Measurements from ENCODE around the gene SLC25A42.
"Not testable (repeated sequence)": the region's sequence is repeated elsewhere in the genome, so short reads cannot be mapped to it uniquely, and the experiment has no call there.

Gene SLC25A42

GRCh38 chr19:19122902-19123301 is 59.1 kb downstream of the SLC25A42 start:
- no peaks in the 10 kb centered on the region for H3K9me3 ChIP-seq (ENCODE audit: control insufficient read depth, insufficient read depth, low read length)
- no peak overlapping the region for H3K9ac ChIP-seq (ENCODE audit: low read depth, low read length)
- no peak overlapping the region for H3K4me3 ChIP-seq (ENCODE audit: low read depth, low read length)
- H3K36me3 ChIP-seq (ENCODE audit: control insufficient read depth, insufficient read depth, low read length), result peaks cover 18% of the 10 kb centered on the region
- H3K27ac ChIP-seq (ENCODE audit: low read depth, low read length), result no peak overlapping the region
- H3K4me1 ChIP-seq (ENCODE audit: control insufficient read depth, insufficient read depth, low read length), result peaks cover 13% of the 10 kb centered on the region; the same call in 1 of the 2 replicates
- H3K27me3 ChIP-seq (ENCODE audit: control insufficient read depth, insufficient read depth, low read length), result no peaks in the 10 kb centered on the region

- H3K4me3 ChIP-seq (ENCODE audit: low read depth, low read length), result no peak overlapping the region
- peaks cover 19% of the 10 kb centered on the region for H3K36me3 ChIP-seq (ENCODE audit: control insufficient read depth, insufficient read depth, low read length)
- no peaks in the 10 kb centered on the region for H3K9me3 ChIP-seq (ENCODE audit: control insufficient read depth, insufficient read depth, low read length)
- peaks cover 13% of the 10 kb centered on the region; the same call in 1 of the 2 replicates for H3K4me1 ChIP-seq (ENCODE audit: control insufficient read depth, insufficient read depth, low read length)
- H3K27me3 ChIP-seq (ENCODE audit: control insufficient read depth, insufficient read depth, low read length), result no peaks in the 10 kb centered on the region
- no peak overlapping the region for H3K9ac ChIP-seq (ENCODE audit: low read depth, low read length)
- no peak overlapping the region for H3K27ac ChIP-seq (ENCODE audit: low read depth, low read length)
Observed at GRCh38 chr19:19123386-19123785, 59.6 kb downstream of the SLC25A42 start.

- no peak overlapping the region for H3K27ac ChIP-seq (ENCODE audit: low read depth, low read length)
- no peaks in the 10 kb centered on the region for H3K9me3 ChIP-seq (ENCODE audit: control insufficient read depth, insufficient read depth, low read length)
- H3K4me1 ChIP-seq (ENCODE audit: control insufficient read depth, insufficient read depth, low read length), result peaks cover 3% of the 10 kb centered on the region; the same call in 1 of the 2 replicates
- peaks cover 7% of the 10 kb centered on the region for H3K36me3 ChIP-seq (ENCODE audit: control insufficient read depth, insufficient read depth, low read length)
- no peak overlapping the region for H3K4me3 ChIP-seq (ENCODE audit: low read depth, low read length)
- H3K9ac ChIP-seq (ENCODE audit: low read depth, low read length), result no peak overlapping the region
- no peaks in the 10 kb centered on the region for H3K27me3 ChIP-seq (ENCODE audit: control insufficient read depth, insufficient read depth, low read length)
Observed at GRCh38 chr19:19126102-19126501, 62.3 kb downstream of the SLC25A42 start.

- peaks cover 7% of the 10 kb centered on the region for H3K4me1 ChIP-seq (ENCODE audit: control insufficient read depth, insufficient read depth, low read length)
- no peak overlapping the region for H3K4me3 ChIP-seq (ENCODE audit: low read depth, low read length)
- 0 out of 2 replicates have a peak, but pooled peaks cover under 1% of the 10 kb centered on the region for H3K27me3 ChIP-seq (ENCODE audit: control insufficient read depth, insufficient read depth, low read length)
- peaks cover 11% of the 10 kb centered on the region for H3K36me3 ChIP-seq (ENCODE audit: control insufficient read depth, insufficient read depth, low read length)
- no peak overlapping the region for H3K27ac ChIP-seq (ENCODE audit: low read depth, low read length)
- H3K9me3 ChIP-seq (ENCODE audit: control insufficient read depth, insufficient read depth, low read length), result peaks cover 8% of the 10 kb centered on the region
- H3K9ac ChIP-seq (ENCODE audit: low read depth, low read length), result no peak overlapping the region
Observed at GRCh38 chr19:19131989-19132388, 68.2 kb downstream of the SLC25A42 start.

- H3K36me3 ChIP-seq (ENCODE audit: control insufficient read depth, insufficient read depth, low read length), result peaks cover 9% of the 10 kb centered on the region
- H3K4me3 ChIP-seq (ENCODE audit: low read depth, low read length), result no peak overlapping the region
- peaks cover 9% of the 10 kb centered on the region for H3K27me3 ChIP-seq (ENCODE audit: control insufficient read depth, insufficient read depth, low read length)
- peaks cover 8% of the 10 kb centered on the region for H3K9me3 ChIP-seq (ENCODE audit: control insufficient read depth, insufficient read depth, low read length)
- peaks cover 7% of the 10 kb centered on the region for H3K4me1 ChIP-seq (ENCODE audit: control insufficient read depth, insufficient read depth, low read length)
- H3K27ac ChIP-seq (ENCODE audit: low read depth, low read length), result no peak overlapping the region
- no peak overlapping the region for H3K9ac ChIP-seq (ENCODE audit: low read depth, low read length)
Observed at GRCh38 chr19:19132912-19133311, 69.1 kb downstream of the SLC25A42 start.

- Histone ChIP-seq H3K9ac (ENCODE audit: low read depth, low read length) (no peak overlapping the region), H3K4me3 (ENCODE audit: low read depth, low read length) (no peak overlapping the region), H3K27me3 (ENCODE audit: control insufficient read depth, insufficient read depth, low read length) (peaks cover 9% of the 10 kb centered on the region), H3K9me3 (ENCODE audit: control insufficient read depth, insufficient read depth, low read length) (peaks cover 8% of the 10 kb centered on the region), H3K27ac (ENCODE audit: low read depth, low read length) (no peak overlapping the region), H3K36me3 (ENCODE audit: control insufficient read depth, insufficient read depth, low read length) (peaks cover 8% of the 10 kb centered on the region), H3K4me1 (ENCODE audit: control insufficient read depth, insufficient read depth, low read length) (peaks cover 7% of the 10 kb centered on the region)
Observed at GRCh38 chr19:19133985-19134384, 70.2 kb downstream of the SLC25A42 start.

- Histone ChIP-seq H3K9me3 (ENCODE audit: control insufficient read depth, insufficient read depth, low read length) (peaks cover 8% of the 10 kb centered on the region), H3K9ac (ENCODE audit: low read depth, low read length) (no peak overlapping the region), H3K27ac (ENCODE audit: low read depth, low read length) (no peak overlapping the region), H3K36me3 (ENCODE audit: control insufficient read depth, insufficient read depth, low read length) (peaks cover 8% of the 10 kb centered on the region), H3K4me1 (ENCODE audit: control insufficient read depth, insufficient read depth, low read length) (peaks cover 7% of the 10 kb centered on the region), H3K27me3 (ENCODE audit: control insufficient read depth, insufficient read depth, low read length) (peaks cover 9% of the 10 kb centered on the region), H3K4me3 (ENCODE audit: low read depth, low read length) (peak overlapping the region; percentile 52)
Observed at GRCh38 chr19:19134687-19135158, 70.9 kb downstream of the SLC25A42 start.

- not testable (repeated sequence) for H3K9me3 ChIP-seq (ENCODE audit: control insufficient read depth, insufficient read depth, low read length); H3K9ac ChIP-seq (ENCODE audit: low read depth, low read length); H3K36me3 ChIP-seq (ENCODE audit: control insufficient read depth, insufficient read depth, low read length); H3K27ac ChIP-seq (ENCODE audit: low read depth, low read length); H3K27me3 ChIP-seq (ENCODE audit: control insufficient read depth, insufficient read depth, low read length); H3K4me1 ChIP-seq (ENCODE audit: control insufficient read depth, insufficient read depth, low read length); H3K4me3 ChIP-seq (ENCODE audit: low read depth, low read length)
Observed at GRCh38 chr19:19135713-19136112, 71.9 kb downstream of the SLC25A42 start.

GRCh38 chr19:19137556-19138108 is 73.8 kb downstream of the SLC25A42 start:
- H3K9ac ChIP-seq (ENCODE audit: low read depth, low read length), result peak overlapping the region; percentile 70; the same call in 1 of the 2 replicates
- H3K27ac ChIP-seq (ENCODE audit: low read depth, low read length), result no peak overlapping the region
- H3K9me3 ChIP-seq (ENCODE audit: control insufficient read depth, insufficient read depth, low read length), result no peaks in the 10 kb centered on the region; the same call in 1 of the 2 replicates
- H3K4me1 ChIP-seq (ENCODE audit: control insufficient read depth, insufficient read depth, low read length), result peaks cover 7% of the 10 kb centered on the region
- peak overlapping the region; percentile 91 for H3K4me3 ChIP-seq (ENCODE audit: low read depth, low read length)
- H3K36me3 ChIP-seq (ENCODE audit: control insufficient read depth, insufficient read depth, low read length), result peaks cover 2% of the 10 kb centered on the region; the same call in 1 of the 2 replicates
- H3K27me3 ChIP-seq (ENCODE audit: control insufficient read depth, insufficient read depth, low read length), result peaks cover 13% of the 10 kb centered on the region

GRCh38 chr19:19138109-19138981 is 74.6 kb downstream of the SLC25A42 start, which contains the start of gene TMEM161A:
Gene TMEM161A (minus strand): TSS chr19:19138478. CDS start chr19:19138428, 50 bp downstream.
- H3K4me1 ChIP-seq (ENCODE audit: control insufficient read depth, insufficient read depth, low read length), result peaks cover 7% of the 10 kb centered on the region
- H3K9me3 ChIP-seq (ENCODE audit: control insufficient read depth, insufficient read depth, low read length), result no peaks in the 10 kb centered on the region
- peak within 1 kb of the TSS; percentile 70 for H3K9ac ChIP-seq (ENCODE audit: low read depth, low read length)
- H3K27ac ChIP-seq (ENCODE audit: low read depth, low read length), result no peak within 1 kb of the TSS
- no peaks in the 10 kb centered on the region for H3K36me3 ChIP-seq (ENCODE audit: control insufficient read depth, insufficient read depth, low read length)
- H3K4me3 ChIP-seq (ENCODE audit: low read depth, low read length), result peak within 1 kb of the TSS; percentile 91
- peaks cover 13% of the 10 kb centered on the region for H3K27me3 ChIP-seq (ENCODE audit: control insufficient read depth, insufficient read depth, low read length)

- Histone ChIP-seq H3K27ac (ENCODE audit: low read depth, low read length) (no peak overlapping the region), H3K4me3 (ENCODE audit: low read depth, low read length) (no peak overlapping the region), H3K27me3 (ENCODE audit: control insufficient read depth, insufficient read depth, low read length) (peaks cover 13% of the 10 kb centered on the region), H3K4me1 (ENCODE audit: control insufficient read depth, insufficient read depth, low read length) (peaks cover 5% of the 10 kb centered on the region), H3K36me3 (ENCODE audit: control insufficient read depth, insufficient read depth, low read length) (no peaks in the 10 kb centered on the region), H3K9ac (ENCODE audit: low read depth, low read length) (no peak overlapping the region), H3K9me3 (ENCODE audit: control insufficient read depth, insufficient read depth, low read length) (no peaks in the 10 kb centered on the region)
Observed at GRCh38 chr19:19139876-19140229, 76.1 kb downstream of the SLC25A42 start.

All from HUES48 (cell line).